Activated gamma-delta T cell (primary cell): ENCODE measurements around the gene JUP.

Source experiments
- DNase-seq: peaks from one replicate; lab custom pipeline; 2025; lab: John Stamatoyannopoulos, UW

JUP gene

DNA sequence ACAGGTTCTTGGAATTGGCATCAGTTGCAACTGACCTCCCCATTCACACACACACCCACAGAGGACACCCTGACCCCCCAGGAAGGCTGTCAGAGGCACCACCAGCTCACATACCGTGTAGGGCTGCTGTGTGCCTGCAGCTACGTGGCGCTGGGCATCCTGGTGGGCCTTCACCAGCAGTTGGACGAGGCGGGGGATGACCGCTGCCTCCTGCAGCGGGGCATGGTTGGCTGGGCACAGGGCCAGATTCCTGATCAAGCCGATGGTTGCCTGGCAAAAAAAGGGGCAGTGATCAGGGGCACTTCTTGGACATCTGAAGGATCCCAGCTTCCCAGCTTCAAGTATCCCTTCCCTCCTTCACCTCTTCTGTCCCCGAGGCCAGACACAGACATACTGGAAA is 27.9 kb downstream of the JUP start:
- no peak for DNase-seq

DNA sequence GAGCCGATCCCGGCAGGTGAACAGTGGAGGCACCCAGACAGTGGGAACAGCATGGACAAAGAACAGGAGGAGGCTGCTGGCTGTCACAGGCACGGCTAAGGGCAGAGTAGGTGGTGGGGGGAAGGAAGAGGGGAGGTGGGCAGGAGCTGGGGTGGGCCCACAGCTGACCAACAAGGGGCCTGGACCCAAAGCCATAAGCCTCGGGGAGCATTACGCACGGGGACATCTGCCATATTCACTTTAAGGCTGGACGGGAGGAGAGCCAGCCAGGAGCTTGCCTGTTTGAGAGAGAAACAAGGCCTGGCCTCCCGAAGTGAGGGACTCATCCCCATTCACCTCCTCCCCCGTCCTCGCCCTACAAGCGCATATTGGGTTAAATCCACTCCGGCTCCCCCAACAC is 32.4 kb downstream of the JUP start:
- no peak for DNase-seq

- no peak for DNase-seq
Observed at GRCh38 chr17:41751288-41751687, 35.2 kb downstream of the JUP start.

DNA sequence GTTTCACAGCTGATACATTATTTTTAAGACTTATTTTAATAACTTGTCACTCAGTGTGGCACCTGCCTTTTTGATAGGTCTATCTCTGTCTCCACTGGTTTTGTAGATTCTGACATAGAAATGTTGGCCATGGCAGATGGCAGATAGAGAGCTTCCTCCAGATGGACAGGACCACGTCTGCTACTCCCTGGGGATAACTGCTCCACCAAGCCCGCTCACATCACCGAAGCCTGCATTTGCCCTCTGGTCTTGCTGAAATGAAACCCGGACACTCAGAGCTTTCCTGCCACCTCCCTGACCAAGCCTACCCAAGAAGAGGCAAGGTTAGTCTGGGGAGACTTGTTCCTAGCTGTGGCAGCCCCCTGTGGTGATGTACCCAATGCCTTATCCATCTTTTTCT is 35.6 kb downstream of the JUP start:
- no peak for DNase-seq

DNA sequence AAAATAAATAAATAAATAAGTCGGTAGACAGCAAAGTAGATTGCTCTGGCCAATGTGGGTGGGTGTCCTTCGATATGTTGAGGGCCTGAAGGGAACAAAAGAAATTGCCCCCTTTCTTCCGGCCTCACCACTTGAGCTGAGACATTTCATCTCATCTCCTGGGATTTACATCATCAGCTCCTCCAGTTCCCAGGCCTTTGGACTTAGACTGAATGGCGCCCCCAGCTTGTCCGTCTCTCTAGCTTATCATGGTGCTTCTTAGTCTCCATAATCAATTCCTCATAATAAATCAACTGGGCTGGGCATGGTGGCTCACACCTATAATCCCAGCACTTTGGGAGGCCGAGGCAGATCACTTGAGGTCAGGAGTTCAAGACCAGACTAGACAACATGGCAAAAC is 38.2 kb downstream of the JUP start:
- DNase-seq: no peak

- no peak for DNase-seq
Observed at GRCh38 chr17:41741709-41742108, 44.8 kb downstream of the JUP start.

- DNase-seq: no peak
Observed at GRCh38 chr17:41740506-41740905, 46.0 kb downstream of the JUP start.

- DNase-seq: no peak
Observed at GRCh38 chr17:41739661-41740352, 46.7 kb downstream of the JUP start.

- no peak for DNase-seq
Observed at GRCh38 chr17:41738801-41739112, 47.8 kb downstream of the JUP start.

- DNase-seq: peak; percentile 26
Observed at GRCh38 chr17:41738077-41738800, 48.3 kb downstream of the JUP start.

DNA sequence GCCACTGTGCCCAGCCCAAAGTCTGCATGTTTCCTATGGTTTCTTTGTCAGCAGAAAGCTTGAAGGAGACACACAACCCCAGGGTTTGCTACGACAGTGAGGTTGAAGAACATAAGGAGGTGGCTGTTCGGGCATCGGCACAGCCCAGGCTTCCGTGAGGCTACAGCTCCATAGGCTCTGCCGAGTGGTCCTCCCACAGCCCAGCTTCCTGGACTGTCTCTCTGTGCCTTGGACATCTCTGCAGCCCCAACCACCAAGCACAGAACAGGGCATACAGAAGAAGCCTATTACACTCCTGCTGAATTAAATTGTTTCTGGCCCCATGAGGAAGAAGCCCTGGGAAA is 48.9 kb downstream of the JUP start:
- no peak for DNase-seq

- DNase-seq: no peak
Observed at GRCh38 chr17:41736983-41737679, 49.4 kb downstream of the JUP start.

DNA sequence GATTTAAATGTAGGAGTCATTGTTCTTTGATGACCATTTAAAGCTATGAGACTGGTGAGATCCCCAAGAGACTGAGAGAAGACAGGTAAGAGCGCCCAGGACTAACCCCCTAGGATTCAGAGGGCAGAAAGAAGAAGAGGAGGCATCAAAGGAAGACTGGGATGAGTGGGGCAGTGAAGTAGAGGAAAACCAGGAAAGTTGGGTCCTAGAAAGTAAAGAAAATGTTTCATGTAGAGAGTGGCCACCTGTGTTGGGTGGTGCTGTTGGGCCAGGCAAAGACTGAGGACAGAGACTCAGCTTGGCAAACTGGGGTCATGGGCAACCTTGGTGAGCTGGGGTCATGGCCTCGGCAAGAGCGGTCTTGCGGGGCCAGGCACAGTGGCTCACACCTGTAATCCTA is 50.8 kb downstream of the JUP start:
- no peak for DNase-seq

DNA sequence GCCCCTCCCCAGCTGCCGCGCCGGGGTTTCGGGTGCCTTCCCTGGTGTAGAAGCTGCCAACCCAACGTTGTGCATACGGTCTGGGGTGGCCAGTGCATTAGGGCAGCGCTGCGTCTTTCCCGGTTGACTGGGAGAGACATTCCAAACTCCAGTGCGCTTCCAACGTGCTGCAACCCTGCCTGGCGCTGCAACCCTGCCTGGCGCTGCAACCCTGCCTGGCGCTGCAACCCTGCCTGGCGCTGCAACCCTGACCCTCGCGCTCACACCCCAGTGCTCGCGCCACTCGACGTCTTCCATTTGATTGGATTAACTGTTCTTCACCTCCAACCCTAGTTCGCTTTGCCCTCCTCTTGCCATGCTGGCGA is 51.6 kb downstream of the JUP start:
- no peak for DNase-seq

- no peak for DNase-seq
Observed at GRCh38 chr17:41734139-41734948, 52.2 kb downstream of the JUP start, which contains the start of gene HAP1. HAP1 (minus strand) TSS chr17:41734643; CDS start chr17:41734634, 9 bp downstream.

- DNase-seq: no peak
Observed at GRCh38 chr17:41733348-41734138, 53.0 kb downstream of the JUP start.

- no peak for DNase-seq
Observed at GRCh38 chr17:41731836-41732235, 54.7 kb downstream of the JUP start.

GRCh38 chr17:41730479-41730878 is 56.0 kb downstream of the JUP start:
- DNase-seq: no peak

GRCh38 chr17:41728056-41728455 is 58.5 kb downstream of the JUP start:
- DNase-seq: no peak

DNA sequence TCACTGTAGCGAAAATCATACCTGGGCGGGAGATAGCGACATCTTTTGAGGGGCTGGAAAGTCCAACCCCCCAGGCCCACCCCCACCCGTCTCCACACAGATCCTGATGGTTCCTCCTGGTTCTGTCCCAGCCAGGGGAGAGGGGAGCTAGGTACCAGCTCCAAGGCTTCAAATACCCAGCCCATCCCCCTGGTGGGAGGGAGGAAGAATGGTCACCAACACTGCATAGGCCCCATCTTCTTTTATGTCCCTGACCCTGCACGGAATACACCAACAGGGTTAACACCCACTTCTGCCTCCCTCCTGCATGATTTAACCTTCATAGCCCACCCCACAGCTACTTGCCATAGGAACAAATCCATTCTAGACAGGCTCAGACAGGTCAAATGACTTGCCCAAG is 61.4 kb downstream of the JUP start:
- no peak for DNase-seq

- DNase-seq: no peak
Observed at GRCh38 chr17:41724476-41725050, 61.9 kb downstream of the JUP start.
